ENCODE measurements around the gene RUVBL2.
A peak's percentile ranks its signal among the peaks of the same experiment; 100 is the strongest.

The RUVBL2 gene

GRCh38 chr19:48993175-48994034 is at the start of gene RUVBL2, which contains the start of gene GYS1:
Gene RUVBL2 (plus strand): TSS chr19:48993887. CDS start chr19:48993912, 25 bp downstream.
Gene GYS1 (minus strand): TSS chr19:48993309. CDS start chr19:48993112, 197 bp downstream.
- DNase-seq = peak; percentile 100

- no peak for DNase-seq
Observed at GRCh38 chr19:48945415-48945814, 48.3 kb upstream of the RUVBL2 start.

GRCh38 chr19:48945817-48946216 is 47.9 kb upstream of the RUVBL2 start:
- DNase-seq = no peak

DNA sequence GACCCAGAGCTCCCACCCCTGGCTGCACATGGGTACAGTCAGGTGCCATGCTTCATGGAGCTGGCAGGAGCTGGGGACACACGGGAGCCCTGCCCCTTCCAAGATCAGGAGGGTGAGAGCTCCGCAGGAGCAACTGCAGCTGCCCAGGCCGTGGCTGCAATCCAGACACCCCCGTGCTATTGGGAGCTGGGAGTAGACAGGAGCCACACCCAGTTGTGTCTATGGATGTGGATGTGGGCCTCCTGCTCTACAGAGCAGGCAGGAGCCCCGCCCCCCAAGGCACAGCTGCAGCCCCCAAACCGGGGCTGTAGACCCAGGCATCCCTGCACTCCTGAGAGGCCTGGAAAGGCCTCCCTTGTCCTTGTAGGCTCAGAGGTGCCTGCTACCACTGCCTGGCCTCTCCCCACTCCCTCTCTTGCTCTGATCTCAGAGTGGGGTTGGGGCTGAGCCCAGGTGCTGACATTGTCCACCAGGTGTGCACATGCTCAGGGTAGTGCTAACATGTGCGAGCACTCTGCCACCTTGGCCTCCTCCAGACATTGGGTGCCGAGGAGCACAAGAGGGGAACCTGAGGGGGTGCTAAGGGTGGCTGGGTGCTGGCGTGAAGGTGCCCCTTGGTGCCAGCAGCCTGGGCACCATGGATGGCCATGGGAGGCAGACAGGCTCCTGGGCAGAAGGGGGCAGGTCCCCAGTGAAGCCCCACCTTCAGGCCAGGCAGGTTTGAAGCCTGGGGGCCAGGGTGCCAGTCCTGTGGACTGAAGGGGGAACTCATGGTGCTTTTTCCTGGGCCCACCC is 47.0 kb upstream of the RUVBL2 start:
- DNase-seq = no peak

- DNase-seq = no peak
Observed at GRCh38 chr19:48947258-48947542, 46.5 kb upstream of the RUVBL2 start.

DNA sequence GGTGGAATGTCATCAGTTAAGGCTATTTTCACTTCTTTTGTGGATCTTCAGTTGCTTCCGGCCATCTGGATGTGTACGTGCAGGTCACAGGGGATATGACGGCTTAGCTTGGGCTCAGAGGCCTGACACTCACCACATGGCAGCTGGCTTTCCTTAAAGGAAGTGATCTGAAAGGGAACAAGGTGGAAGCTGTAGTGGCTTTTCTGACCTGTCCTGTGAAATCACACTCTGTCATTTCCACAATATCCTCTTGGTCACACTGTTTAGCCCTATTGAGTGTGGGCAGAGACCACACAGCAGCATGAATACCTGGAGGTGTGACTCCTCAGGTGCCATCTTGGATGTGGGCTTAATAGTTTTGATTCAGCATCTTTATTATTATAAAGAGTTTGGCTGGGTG is 43.5 kb upstream of the RUVBL2 start:
- DNase-seq = no peak

DNA sequence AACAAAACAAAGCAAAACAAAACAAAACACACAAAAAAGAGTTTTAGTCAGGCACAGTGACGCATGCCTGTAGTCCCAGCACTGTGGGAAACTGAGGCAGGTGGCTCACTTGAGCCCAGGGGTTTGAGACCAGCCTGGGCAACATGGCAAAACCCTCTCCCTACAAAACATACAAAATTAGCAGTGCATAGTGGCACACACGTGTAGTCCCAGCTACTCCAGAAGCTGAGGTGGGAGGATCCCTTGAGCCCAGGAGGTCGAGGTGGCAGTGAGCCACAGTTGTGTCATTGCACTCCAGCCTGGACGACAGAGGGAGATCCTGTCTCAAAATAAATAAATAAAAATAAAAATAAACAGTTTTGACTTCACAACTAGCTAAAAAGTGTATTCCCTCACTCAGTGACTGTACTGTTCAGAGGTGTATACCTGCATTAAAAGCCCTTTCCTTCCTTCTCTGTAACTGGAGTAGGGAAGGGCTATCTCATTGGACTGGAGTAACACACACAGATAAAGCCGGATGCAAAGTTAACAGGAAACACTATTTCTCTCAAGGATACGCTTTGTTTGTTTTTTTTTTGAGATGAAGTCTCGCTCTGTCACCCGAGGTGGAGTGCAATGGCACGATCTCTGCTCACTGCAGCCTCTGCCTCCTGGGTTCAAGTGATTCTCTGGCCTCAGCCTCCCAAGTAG is 42.7 kb upstream of the RUVBL2 start:
- DNase-seq = no peak

DNA sequence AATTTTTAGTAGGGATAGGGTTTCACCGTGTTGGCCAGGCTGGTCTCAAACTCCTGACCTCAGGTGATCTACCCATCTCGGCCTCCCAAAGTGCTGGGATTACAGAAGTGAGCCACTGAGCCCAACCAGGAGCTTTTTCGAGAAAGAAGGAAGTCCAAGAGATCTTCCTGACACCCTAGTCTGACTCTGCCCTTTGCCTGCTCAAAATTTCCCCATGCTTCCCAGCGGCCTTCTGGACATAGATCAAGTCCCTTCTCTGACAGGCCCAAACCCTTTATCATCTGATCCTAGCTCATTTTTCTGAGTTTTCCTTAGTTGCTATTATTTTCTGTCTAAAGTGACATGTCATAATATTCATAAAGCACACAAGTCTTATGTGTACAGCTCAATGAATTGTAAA is 40.5 kb upstream of the RUVBL2 start:
- no peak for DNase-seq

GRCh38 chr19:48953990-48954594 is 39.6 kb upstream of the RUVBL2 start:
- DNase-seq = no peak

DNA sequence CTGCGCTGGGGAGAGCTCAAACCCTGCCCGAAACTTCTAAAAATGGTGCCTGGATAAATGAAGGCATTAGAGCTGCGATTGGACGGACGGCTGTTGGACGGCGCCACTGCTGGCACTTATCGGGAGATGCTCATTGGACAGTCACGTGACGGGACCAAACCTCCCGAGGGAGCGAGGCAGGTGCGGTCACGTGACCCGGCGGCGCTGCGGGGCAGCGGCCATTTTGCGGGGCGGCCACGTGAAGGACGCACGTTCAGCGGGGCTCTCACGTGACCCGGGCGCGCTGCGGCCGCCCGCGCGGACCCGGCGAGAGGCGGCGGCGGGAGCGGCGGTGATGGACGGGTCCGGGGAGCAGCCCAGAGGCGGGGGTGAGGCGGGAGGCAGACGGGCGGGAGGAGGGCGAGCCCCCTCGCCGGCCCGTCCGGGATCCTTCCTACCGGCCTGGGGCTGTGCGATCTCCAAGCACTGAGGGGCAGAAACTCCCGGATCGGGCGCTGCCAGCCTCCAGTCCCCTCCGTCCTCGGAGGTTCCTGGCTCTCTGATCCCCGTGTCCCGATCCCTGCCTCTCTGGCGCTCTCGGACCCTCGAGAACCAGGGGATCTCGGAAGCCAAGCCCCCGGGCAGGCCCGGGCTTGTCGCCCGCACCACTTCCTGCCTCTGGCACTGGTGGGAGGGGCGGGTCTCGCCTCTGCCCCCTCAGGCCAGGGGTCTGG is 38.9 kb upstream of the RUVBL2 start, which contains the start of gene BAX:
Gene BAX, plus strand, starts transcription at position 281 of the 713 bp plus-strand sequence. Its CDS starts 54 bp downstream, at position 335.
- DNase-seq = peak; percentile 98

DNA sequence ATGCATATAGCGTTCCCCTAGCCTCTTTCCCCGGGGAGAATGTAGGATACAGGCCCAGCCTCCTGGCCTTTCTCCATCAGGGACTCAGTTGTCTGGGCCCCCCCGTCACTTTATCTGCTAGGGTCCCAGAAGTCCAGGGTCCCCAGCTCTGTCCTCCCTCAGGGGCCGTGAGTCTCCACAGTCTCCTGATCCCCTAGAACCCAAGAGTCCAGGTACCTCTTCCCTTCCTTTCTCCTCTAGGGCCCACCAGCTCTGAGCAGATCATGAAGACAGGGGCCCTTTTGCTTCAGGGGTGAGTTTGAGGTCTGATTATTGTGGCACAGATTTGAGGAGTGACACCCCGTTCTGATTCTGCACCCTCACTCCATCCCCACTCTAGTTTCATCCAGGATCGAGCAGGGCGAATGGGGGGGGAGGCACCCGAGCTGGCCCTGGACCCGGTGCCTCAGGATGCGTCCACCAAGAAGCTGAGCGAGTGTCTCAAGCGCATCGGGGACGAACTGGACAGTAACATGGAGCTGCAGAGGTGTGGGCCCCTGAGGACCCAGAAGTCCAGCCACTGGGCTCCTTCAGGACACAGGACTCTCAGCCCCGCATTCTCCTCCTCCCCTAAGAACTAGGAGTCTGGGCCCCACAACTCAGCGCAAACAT is 38.3 kb upstream of the RUVBL2 start:
- no peak for DNase-seq

GRCh38 chr19:48958006-48958405 is 35.7 kb upstream of the RUVBL2 start:
- no peak for DNase-seq

- DNase-seq = peak; percentile 63
Observed at GRCh38 chr19:48959341-48960239, 34.1 kb upstream of the RUVBL2 start.

- DNase-seq = no peak
Observed at GRCh38 chr19:48961051-48961649, 32.5 kb upstream of the RUVBL2 start.

- DNase-seq = no peak
Observed at GRCh38 chr19:48961673-48962028, 32.0 kb upstream of the RUVBL2 start.

- peak; percentile 95 for DNase-seq
Observed at GRCh38 chr19:48962029-48962848, 31.4 kb upstream of the RUVBL2 start.

- peak; percentile 41 for DNase-seq
Observed at GRCh38 chr19:48962849-48963165, 30.9 kb upstream of the RUVBL2 start.

DNA sequence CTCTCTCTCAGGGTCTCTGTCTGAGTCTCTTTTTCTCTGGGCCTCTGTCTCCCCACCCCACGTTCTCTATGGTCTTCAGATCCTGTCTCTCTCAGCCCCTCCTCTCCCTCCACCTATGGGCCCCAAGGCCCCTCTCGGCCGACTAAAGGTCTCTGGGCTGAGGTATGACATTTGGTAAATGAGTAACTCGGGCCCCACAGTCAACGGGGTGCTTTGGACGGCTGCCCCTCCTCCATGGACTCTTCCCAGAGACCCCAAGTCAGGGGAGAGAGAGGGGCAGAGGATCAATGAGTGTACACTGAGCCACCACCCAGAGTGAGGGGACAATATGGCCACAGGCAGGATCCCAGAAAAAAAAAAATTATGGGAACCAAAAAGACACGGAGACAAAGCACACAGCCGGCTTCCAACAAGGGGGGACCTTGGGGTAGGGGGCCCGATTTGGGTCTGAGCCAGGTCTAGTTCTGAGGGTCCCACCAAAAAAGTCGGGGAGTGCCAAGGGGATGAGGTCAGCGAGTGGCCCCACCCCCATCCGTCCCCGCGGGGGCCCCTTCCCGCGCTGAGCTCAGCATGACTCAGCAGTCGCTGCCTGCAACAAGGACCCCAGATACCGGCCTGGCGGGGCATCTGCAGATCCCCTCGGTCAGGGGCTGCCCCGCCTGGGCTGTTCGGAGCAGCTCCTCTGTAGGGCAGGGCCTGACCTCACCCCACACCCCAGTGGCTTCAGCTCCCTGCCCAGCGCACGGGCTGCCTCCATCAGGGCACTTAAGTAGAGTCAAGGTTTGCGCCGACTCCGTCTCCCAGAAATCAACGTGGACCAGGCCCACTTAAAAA is 30.1 kb upstream of the RUVBL2 start:
- DNase-seq = peak; percentile 94
